GM19372 (cell line): ENCODE measurements around the gene PCARE.

Experiments
- ATAC-seq: cut with Tn5 transposase; IDR thresholded peaks from one replicate; pipeline ENCODE4 v1.9.1; 2021; ENCODE audit warnings: mild to moderate bottlenecking, low read depth, moderate library complexity; ENCODE audit not compliant: unreplicated experiment

Gene PCARE

DNA sequence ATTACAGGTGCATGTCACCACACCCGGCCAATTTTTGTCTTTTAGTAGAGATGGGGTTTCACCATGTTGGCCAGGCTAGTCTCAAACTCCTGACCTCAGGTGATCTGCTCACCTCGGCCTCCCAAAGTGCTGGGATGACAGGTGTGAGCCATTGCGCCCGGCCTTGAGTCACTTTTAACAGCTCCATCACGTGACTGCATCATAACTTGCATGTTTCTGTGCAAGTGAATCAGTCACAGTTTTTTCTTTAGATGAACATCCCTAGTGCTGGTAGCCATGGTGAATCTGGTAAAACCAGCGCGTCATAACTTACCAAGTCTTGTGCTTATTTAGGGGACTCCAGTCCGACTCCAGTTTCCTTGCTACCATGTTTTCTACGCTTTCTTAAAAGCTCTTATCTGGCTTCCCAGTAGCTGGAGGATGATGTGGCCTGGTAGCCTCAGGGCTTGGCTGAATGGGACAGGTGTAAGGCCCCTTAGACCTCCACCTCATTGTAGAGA is 33.1 kb downstream of the PCARE start:
- ATAC-seq = no peak

DNA sequence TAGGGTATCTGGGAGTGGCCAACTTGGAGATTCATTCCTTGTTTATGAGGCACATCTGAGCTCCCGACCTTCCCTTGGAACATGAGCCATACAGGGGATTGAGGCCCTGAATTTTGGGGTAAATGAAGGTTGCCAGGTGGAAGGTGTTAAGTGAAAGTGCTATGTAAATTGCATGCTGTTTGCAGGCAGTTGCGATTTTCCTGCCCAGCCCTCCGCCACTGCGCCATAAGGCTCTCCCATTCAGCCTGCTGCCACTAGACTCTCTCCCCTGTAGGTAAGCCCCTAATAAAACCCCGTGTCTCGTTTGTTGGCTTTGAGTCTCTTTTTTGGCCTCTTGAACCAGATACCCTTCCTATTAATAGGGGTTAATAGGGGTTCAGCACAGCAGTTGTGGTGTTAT is 33.8 kb downstream of the PCARE start:
- ATAC-seq = no peak

DNA sequence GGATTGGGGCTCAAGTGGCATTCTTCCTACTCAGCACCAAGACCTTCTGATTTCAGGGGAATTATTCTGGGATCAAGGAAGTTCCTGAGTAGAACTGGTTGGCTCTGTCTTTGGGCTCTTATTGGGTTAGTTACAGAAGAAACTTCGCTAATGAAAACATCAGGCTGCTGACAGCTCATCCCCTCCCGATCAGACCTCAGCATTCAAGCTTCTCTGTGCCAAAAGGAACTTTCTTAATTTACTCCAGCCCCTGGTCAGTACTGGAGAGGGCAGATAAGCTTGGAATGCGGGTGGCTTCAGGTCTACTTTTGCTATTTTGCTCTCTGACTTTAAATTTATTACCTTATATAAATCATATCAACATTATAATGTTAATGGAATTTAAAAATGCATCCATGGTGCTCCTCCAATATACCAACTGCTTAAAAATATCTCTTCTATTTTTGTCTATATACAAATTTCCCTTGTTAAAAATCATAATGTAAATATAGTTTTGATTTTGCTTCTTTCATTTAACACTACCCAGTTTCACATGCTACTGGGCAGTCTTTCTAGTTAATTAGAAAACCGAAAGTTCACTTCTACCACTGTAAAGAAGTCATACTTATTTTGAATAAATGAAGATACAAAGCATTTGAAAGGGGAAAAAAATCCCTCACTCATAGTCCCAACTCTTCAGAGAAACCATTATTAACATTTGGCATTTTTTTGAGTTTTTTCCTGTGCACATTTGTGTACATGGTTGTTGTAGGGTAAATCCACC is 34.4 kb downstream of the PCARE start:
- ATAC-seq = no peak

DNA sequence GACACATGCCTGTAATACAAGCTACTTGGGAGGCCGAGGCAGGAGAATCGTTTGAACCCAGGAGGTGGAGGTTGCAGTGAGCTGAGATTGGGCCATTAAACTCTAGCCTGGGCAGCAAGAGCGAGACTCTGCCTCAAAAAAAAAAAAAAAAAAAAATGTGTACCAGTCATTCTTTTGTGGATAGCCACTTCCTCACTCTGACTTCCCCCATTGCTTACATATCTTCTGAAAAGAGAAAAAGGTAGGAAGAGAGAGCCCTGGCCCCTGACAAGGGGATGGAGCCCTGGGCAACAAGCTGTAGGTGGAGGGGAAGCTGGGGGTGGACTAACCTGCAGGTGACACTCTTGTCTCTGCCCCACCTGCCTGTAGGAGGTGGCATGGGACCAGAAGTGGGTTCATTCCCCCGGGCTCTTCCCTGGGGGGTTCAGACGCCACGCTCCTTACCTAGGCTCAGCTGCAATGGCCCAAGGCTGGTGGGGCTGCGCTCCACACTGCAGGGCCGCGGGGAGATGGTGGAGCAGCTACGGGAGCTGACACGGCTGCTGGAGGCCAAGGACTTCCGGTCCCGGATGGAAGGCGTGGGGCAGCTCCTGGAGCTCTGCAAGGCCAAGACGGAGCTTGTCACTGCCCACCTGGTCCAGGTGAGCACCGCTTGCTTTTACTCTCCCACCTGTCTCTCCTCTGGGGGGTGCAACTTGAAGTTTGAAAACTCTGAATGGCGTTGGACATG is 39.1 kb downstream of the PCARE start:
- no peak for ATAC-seq

DNA sequence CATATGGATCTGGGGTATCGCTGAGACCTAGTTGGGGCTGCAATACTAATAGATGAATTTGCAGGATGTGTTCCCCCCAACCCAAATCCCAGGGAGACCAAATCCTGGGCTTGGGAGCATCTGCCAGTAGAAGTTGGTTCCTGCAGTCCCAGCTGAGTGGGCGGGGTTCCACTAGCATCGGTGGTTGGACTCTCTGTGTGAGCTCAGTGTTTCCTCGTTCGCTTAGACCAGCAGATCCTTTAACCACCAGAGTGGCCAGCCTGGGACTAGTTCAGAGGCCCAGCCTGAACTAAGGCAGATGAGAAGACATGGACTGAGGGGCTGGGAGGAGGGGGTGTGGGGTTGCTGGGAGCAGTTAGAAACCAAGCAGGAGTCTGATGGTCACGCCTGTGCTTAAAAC is 40.7 kb downstream of the PCARE start:
- ATAC-seq = no peak

DNA sequence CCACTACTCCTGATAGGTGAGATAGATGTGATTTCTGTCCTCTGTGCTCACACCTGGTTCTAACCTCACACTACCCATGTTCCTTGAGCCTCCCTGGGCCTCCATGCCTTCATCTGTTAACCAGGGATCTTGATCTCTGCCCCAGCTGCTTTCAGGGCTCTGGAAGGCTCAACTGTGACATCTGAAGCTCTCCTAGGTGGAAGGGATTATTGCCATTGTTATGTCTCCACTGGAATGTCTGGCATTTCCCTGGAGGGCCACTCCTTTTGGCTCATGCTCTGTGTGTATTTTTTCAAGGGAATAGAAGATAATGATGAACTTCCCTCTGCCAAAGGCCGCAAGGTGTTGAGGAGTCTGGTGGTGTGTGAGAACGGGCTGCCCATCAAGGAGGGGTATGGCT is 41.2 kb downstream of the PCARE start:
- no peak for ATAC-seq

DNA sequence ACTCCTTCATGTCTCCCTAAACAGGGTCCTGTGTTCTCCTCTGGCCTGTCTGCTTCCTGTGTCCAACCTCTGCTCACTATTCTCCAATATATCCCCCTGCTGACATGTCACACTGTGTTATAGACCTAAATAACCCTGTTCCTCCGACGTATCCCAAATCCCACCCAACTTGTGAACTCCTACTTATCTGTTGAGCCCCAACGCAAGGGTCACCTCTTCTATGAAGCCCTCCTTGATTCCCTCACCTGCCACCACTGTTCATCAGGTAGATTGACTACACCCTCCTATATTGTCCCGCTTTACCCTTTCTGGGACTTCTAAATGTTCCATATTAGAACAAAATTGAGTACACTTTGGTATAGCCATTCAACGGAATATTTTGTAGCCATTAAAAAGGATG is 42.1 kb downstream of the PCARE start:
- no peak for ATAC-seq

DNA sequence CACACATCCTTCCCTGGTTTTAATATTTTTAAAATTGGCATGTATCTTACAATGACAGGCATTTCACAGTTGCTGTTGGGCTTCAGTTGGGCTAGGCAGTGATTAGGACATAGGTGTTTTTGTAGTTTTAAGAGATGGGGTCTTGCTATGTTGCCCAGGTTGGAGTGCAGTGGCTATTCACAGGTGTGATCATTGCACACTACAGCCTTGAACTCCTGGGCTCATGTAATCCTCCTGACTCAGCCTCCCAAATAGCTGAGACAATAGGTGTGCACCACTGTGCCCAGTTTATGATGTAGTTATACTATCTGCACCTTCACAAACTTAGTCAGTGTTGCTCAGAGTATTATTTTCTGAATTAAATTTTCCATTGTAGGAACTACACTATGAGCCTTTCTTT is 43.3 kb downstream of the PCARE start:
- ATAC-seq = no peak

DNA sequence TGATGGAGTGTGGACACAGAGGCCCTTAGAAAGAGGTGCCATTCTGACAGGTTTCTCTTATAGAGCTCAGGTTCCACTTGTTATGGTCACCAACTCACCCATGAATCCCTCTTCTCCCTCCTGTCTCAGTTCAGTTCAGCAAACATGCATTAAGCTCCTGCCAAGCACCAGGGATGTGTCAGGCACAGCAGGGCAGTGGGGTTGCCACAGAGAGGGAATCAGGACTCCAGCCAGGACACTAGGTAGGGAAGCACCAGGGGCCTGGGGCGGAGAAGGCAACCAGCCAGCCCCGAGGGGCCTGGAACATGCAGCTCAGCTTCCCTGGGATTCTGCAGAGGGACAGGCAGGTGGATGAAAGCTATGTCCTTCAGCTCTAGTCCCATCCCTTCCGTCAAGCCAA is 48.6 kb downstream of the PCARE start:
- ATAC-seq = no peak

DNA sequence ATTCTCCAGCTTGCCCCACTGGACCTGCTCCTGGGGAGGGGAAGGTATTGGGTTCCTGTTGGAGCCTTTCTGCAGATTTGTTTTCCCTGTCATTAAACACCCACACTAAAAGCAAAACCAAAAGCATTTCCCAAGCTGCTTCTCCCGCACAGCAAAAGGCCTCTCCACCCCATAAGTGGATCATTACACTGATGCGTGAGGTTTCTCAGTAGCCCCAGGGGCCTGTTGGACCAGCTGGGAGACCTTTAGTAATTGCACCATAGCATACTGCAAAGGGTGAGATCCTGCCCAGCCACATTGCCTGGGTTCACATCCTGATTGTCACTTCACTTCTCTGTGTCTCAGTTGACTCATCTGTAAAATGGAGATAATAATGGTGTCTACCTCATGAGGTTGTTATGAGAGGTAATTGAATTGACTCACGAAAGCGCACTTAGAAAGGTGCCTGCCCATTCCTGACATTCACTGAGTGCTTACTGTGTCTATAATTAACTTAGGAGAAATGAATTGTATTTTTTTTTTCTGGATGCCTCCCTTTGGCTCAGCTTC is 49.4 kb downstream of the PCARE start:
- ATAC-seq = no peak

DNA sequence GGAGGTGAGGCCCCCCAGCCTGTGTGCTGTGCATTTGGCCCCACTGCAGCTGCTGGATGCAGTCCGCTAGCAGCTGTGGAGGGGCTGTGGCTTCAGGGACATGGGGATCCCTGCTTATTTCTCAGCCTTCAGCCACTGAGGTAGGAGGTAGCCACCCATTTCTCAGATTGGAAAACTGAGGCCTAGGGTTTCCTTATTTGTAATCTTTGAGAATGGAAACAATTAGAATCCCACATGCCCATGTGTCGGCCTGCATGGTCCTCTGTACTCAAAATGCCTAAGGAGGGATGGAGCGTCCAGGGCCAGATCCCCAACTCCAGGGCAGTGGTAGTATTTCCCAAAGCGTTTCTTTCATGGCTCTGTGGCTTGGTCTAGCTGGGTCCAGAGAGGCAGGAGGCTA is 51.1 kb downstream of the PCARE start:
- no peak for ATAC-seq

DNA sequence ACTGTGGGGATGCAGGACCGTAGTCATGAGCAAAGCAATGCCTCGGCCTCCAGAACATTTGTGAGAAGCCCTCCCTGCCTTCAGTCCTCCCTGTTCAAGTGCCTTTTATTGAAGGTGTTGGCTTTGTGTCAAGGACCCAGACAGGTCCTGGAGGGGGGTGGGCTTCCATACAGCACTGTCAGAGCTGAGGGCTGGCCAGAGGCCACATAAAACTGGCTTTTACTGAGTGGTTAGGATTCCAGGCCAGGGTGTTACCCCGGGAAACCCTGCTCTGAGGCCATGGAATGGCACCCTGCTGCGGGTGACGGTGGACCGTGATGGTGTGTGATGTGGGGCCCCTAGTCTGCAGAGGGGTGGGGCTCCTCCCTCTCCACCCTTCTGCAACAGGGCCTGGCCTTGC is 51.6 kb downstream of the PCARE start:
- ATAC-seq = no peak

DNA sequence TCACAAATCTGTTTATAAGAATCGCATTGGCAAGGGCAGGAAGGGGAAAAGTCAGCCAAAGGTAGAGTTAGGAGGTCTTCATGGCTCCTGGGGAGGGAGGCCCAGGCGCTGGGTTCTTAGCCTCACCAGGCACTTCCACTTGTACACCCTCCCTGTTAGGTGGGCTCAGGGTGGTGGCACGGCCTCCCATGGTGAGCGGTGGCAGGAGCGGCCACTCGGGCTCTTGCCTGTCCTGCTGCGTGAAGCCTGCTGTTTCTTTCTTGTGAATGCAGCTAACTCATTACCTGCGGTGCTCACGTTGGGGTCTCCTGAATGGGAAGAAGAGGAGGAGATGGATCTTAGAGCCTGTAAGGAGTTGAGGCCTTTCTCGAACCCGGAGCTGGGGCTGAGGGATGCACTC is 52.4 kb downstream of the PCARE start:
- no peak for ATAC-seq

DNA sequence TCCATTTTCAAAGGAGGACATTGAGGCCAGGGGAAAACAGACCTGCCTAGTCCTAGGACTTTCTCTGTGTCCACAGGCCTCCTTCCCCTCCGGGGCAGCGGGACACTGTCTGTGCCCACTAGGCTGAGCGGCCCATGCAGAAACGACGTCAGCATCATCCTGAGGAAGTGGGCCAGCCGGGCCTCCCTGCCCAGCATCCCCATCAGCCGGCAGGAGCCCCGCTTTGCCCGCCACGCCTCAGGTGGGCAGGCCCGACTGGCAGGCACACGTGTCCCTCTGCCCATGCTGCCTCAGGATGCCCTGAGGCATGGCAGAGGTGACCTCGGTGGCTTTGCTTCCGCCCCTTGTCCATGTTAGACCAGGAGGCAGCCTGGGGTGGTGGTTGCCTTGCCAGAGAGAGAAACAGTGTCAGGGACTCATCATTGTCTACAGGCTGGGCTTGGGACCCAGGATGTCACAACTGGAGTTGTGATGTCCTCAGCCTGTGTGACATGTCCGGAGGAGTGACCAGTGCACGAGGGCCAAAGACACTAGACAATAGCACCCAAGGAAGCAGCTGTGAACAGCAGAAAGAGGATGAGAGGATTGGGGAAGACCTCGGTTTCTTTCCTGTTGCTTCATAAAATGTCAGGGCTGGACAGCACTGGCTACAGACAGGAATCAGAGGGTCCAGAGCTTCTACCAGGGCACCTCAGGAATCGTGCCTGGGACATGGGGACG is 56.4 kb downstream of the PCARE start:
- no peak for ATAC-seq

DNA sequence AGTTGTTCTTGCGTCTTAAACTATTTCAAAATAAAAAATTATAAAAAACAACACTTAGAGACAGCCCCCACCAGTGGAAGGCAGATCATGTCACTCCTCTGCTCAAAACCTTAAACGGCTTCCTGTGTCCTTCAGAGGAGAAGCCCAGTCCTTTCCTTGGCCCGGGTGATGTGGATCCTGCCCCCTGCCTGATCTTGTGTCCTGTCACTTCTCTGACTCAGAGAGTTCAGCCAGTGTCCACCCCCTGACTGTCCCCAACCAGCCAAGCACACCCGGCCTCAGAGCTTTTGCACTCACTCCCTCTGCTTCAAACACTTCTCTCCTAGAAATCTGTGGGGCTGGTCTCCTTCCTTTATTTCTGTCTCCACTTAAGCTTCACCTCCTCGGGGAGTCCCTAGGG is 57.8 kb downstream of the PCARE start:
- no peak for ATAC-seq

DNA sequence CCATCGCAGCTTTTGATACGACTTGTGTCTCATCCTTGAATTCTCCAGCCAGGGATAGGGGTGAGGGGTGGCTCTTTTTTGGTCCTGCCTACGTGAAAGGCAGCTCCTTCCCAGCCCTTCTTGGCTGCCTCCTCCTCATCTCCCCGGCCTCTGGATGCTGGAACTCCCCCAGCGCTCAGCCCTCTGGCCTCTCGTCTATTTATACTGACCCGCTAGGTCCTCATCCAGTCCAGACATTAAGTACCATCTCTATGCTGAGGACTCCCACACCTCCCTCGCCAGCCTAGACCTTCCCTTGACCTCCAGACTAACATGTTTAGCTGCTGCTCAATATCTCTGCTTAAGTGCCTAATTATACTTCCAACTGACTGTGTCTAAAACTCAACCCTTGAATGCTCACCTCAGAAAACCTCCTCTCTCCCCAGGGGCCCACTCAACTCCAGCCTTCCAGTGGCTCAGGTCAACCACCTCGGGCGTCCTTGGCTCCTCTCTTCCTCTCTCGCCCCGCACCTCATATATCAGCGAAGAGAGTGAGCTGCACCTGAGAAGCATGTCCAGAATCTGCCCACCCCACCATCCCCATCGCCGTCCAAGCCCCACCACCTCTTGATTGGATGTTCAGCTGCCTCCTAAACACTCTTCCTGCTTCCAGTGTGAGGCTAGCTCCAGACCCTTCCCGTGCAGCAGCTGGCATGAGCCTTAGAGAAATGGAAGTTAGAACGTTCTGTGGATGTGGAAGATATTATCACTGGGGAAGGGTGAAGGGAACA is 58.4 kb downstream of the PCARE start:
- no peak for ATAC-seq

DNA sequence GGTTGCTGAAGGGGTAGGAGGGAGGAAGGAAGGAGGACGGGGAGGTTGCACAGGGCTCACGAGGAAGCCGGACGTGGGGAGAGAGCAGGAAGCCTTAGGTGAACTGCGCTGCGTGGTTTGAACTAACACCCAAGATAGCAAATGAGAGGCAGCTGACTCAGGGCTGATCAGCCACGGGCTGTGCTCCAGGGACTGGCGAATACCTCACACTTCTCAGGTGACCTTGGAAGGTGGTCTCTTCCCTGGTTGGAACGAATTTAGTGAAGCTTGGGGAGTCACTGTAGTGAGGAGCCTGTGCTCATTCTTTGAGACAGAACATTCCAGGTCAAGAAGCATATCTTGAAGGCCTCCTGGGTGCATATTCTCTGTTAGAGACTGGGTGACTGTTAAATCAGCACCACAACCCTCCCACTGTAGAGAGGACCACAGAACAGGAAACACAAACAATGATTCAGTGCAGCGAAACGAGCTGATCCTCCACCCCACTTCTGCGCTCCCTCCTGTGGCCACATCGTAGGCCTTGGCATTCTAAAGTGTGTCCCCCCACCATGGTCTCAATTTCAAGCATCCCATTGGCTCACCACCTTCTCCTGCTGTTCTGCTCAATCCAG is 59.4 kb downstream of the PCARE start:
- ATAC-seq = no peak

DNA sequence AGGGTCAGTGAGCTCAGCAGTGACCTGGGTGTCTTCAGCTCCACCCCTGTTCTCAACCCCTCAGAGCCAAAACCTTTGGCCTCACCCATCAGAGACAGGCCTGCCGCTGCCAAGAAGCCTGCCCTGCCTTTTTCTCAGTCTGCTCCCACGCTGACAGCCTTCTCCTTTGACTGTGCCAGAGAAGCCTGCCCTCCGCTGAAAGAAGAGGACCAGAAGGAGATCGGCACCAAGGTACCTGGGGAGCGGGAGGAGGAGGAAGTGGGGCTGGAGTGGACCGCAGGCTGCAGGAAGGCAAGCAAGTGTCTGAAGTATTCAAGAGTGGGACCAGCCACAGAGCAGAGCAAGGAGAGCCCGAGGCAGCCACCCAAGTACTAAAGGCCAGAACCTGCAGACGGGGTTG is 60.0 kb downstream of the PCARE start:
- no peak for ATAC-seq

DNA sequence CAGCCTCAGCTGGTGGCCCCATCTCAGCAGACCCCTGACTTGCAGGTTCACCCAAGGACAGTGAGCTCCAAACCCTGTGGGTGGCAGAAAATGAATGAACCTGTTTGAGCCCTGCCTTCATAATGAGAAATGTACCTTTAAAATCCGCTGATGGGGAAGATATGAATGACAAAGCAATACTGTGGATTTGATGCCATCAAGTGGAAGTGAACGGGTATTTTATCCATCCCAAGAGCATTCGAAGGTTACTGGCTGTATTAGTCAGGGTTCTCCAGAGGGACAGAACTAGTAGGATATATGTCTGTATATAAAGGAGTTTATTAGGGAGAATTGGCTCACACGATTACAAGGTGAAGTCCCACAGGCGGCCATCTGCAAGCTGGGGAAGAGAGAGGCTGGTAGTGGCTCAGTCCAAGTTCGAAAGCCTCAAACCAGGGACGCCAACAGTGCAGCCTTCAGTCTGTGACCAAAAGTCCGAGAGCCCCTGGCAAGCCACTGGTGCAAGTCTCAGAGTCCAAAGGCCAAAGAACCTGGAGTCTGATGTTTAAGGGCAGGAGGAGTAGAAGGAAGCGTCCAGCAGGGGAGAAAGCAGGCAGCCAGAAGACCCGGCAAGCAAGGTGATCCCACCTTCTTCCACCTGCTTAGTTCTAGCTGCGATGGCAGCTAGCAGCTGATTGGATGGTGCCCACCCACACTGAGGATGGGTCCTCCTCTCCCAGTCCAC is 61.1 kb downstream of the PCARE start:
- no peak for ATAC-seq
